RKO (cell line): ENCODE data around the gene PIPOX.

Experiments used
- DNase-seq: peaks from one replicate; pipeline ENCODE4 v3.0.0-alpha.2; 2016; ENCODE audit warnings: low spot score

Gene PIPOX

DNA sequence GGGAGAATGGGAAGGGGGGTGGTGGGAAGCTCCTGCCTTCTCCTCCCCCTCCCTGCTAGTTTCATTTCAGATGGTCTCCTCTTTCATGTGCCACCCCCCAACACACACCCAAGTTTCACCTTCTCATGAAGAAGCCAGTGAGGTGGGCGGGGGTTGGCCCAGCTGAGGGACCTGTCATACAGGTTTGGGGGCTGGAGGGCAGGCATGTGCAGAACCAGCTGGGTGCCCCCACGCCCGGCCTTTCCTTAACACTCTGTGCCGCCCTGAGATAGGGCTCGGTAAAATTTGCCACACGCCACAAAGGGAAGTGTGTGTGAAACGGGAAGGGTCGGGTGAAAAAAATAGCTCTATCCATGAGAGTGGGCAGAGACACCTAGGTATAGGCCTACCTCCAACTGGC lies 57.4 kb downstream of the PIPOX start:
- no peak for DNase-seq

DNA sequence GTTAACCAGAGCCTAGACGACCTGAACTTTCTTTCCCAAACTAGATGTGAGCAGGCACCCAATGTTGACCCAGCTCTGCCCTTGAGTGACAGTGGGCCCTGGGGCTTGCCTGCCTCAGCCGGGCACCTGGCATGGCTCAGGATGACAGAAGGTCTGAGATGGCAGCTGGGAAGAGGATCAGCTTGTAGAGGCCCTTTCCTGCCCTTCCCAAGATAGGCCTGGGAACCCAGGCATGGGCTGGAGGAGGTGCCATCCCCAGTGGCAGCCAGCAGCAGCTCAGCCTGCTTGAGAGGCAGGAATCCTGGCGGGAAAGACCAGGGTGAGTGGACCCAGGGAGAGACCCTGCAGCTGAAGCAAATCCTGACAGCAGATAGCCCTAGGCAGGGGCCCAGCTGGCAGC lies 59.1 kb downstream of the PIPOX start:
- no peak for DNase-seq

DNA sequence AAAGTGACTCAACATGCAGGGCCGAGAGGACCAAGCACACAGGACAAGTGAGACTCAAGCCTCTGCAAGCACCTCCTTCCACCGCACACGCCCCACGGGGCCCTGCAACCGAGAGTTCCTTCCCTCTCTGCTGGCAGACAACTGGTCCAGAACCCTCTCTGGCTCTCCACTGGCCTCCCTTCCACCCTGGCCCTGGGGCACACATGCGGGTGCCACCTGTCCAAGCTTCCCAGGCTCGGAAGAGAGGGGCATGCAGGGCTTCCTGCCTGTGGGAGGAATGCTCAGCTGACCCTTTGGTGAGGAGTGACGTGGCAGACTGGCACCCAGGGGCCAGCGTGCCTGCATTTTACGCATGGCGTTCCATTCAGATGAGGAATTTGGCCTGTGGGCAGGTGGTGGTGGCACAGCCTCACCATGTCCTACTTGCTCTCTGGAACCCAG lies 59.8 kb downstream of the PIPOX start:
- DNase-seq, result no peak

DNA sequence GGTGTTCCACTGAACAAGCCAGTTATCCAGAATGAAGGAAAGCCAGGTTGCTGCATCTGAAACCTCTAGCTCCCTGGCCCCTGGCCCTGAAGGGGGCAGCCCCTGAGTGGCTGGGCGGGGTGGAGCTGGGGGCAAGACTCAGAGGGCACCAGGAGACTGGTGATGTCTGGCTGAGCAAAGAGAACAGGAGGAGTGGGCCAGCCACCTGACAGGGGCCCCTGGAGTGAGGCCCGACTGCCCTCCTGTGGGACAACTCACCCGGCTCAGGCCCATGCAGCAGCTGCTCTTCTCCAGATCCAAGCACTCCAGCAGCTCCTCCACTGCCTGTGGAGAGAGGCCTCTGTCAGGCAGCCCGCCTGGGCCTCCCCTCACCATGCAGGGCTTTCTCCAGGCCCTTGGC lies 60.4 kb downstream of the PIPOX start:
- no peak for DNase-seq
